ENCODE measurements around the gene RRAS2.

RRAS2 gene

GRCh38 chr11:14312736-14313438, 46.1 kb downstream of the RRAS2 start:
- H3K27me3 ChIP-seq (ENCODE audit: insufficient read depth, poor library complexity, severe bottlenecking): peaks cover 6% of the 10 kb centered on the region
- TF ChIP-seq GABPA (IDR thresholded peaks at IDR 0.05; ENCODE audit: low read depth) (no peak), CTCF (IDR thresholded peaks at IDR 0.05; ENCODE audit: insufficient read depth, low read length) (no peak)
- no peak overlapping the region for H3K4me3 ChIP-seq (replicated peaks; ENCODE audit: insufficient read depth, low read length)
- H3K27ac ChIP-seq (replicated peaks): no peak overlapping the region
- no peak for DNase-seq (ENCODE audit: low read depth in 1 of 2, low spot score in 1 of 2)

- Histone ChIP-seq H3K4me3 (replicated peaks; ENCODE audit: insufficient read depth, low read length) (no peak overlapping the region), H3K27me3 (ENCODE audit: insufficient read depth, poor library complexity, severe bottlenecking) (peaks cover 6% of the 10 kb centered on the region), H3K27ac (replicated peaks) (no peak overlapping the region)
- no peak for DNase-seq (ENCODE audit: low read depth in 1 of 2, low spot score in 1 of 2)
- TF ChIP-seq GABPA (IDR thresholded peaks at IDR 0.05; ENCODE audit: low read depth): no peak
- TF ChIP-seq CTCF (IDR thresholded peaks at IDR 0.05; ENCODE audit: insufficient read depth, low read length): no peak
- TF ChIP-seq POLR2AphosphoS5 (IDR thresholded peaks at IDR 0.05; ENCODE audit: low read depth): no peak
- TF ChIP-seq REST (IDR thresholded peaks at IDR 0.05; ENCODE audit: insufficient replicate concordance, low read depth): no peak
- no peak for TF ChIP-seq SPI1 (IDR thresholded peaks at IDR 0.05; ENCODE audit: borderline replicate concordance, low read depth)
These were observed 48.3 kb downstream of the RRAS2 start for GRCh38 chr11:14310679-14311078.

GRCh38 chr11:14309425-14310192, 49.4 kb downstream of the RRAS2 start:
- TF ChIP-seq CTCF (IDR thresholded peaks at IDR 0.05; ENCODE audit: insufficient read depth, low read length): no peak
- no peak for DNase-seq (ENCODE audit: low read depth in 1 of 2, low spot score in 1 of 2)
- no peak overlapping the region for H3K4me3 ChIP-seq (replicated peaks; ENCODE audit: insufficient read depth, low read length)
- H3K27ac ChIP-seq (replicated peaks): no peak overlapping the region
- peaks cover 6% of the 10 kb centered on the region for H3K27me3 ChIP-seq (ENCODE audit: insufficient read depth, poor library complexity, severe bottlenecking)

GRCh38 chr11:14308897-14309387, 50.0 kb downstream of the RRAS2 start:
- H3K27me3 ChIP-seq (ENCODE audit: insufficient read depth, poor library complexity, severe bottlenecking): peaks cover 6% of the 10 kb centered on the region
- no peak for DNase-seq (ENCODE audit: low read depth in 1 of 2, low spot score in 1 of 2)
- no peak for TF ChIP-seq REST (IDR thresholded peaks at IDR 0.05; ENCODE audit: insufficient replicate concordance, low read depth)
- no peak overlapping the region for H3K27ac ChIP-seq (replicated peaks)
- H3K4me3 ChIP-seq (replicated peaks; ENCODE audit: insufficient read depth, low read length): no peak overlapping the region

All from HL-60 (cell line).